Activated T-helper 1 cell treated with anti-CD3 and anti-CD28 coated beads, Interleukin-12 subunit alpha, Interleukin-12 subunit beta, Interleukin-2, Interleukin-4 antibody, amounts not matched to agents 30 ng/mL and 10 ng/mL and 1 ng/mL, durations not matched to agents 14 hours and 24 hours and 36 hours (primary cell): ENCODE data around the gene PFKFB1. TPM values are rescaled to one million over a fixed set of nuclear protein-coding genes. Genes with fewer than 3 reads are reported as not detected.

Experiments used
- DNase-seq: peaks from one replicate; pipeline ENCODE4 v3.0.0; 2021; ENCODE audit warnings: low spot score
- H3K27ac Mint-ChIP-seq: one replicate; pipeline ENCODE4 v1.8.0; 2021; ENCODE audit warnings: mild to moderate bottlenecking, mixed read lengths
- H3K27me3 Mint-ChIP-seq: one replicate; pipeline ENCODE4 v1.8.0; 2022; ENCODE audit warnings: mild to moderate bottlenecking, moderate library complexity, mixed read lengths; ENCODE audit not compliant: insufficient read depth
- H3K36me3 Mint-ChIP-seq: one replicate; pipeline ENCODE4 v1.8.0; 2021; ENCODE audit warnings: low read depth, mixed read lengths
- H3K4me1 Mint-ChIP-seq: one replicate; pipeline ENCODE4 v1.8.0; 2021; ENCODE audit warnings: low read depth, mixed read lengths
- H3K4me3 Mint-ChIP-seq: one replicate; pipeline ENCODE4 v1.8.0; 2021; ENCODE audit warnings: mild to moderate bottlenecking, moderate library complexity, mixed read lengths
- H3K9me3 Mint-ChIP-seq: one replicate; pipeline ENCODE4 v1.8.0; 2021; ENCODE audit warnings: mixed read lengths
- intact Hi-C: fragments of 100-400 bp; cut with micrococcal nuclease; formaldehyde crosslinking; loops from one replicate; pipeline ENCODE4 v1.15.1; 2024
- total RNA-seq: library from RNA; stranded (reverse); gene quantifications from 2 replicates; pipeline ENCODE4 v1.2.3, GENCODE V29; 2022

Gene PFKFB1
- total RNA-seq, 1 donor from 2014 or later: 0.39 TPM

GRCh38 chrX:54978448-54978847, 15.5 kb downstream of the PFKFB1 start:
- no peak for DNase-seq
- Mint-ChIP-seq H3K27ac (no peak overlapping the region), H3K4me3 (no peak overlapping the region), H3K36me3 (no peaks in the 10 kb centered on the region), H3K4me1 (no peaks in the 10 kb centered on the region), H3K9me3 (no peaks in the 10 kb centered on the region), H3K27me3 (peaks cover 4% of the 10 kb centered on the region)
- intact Hi-C loops: no loop called here

- H3K27me3 Mint-ChIP-seq: peaks cover 4% of the 10 kb centered on the region
- H3K27ac Mint-ChIP-seq: no peak overlapping the region
- no peaks in the 10 kb centered on the region for H3K36me3 Mint-ChIP-seq
- DNase-seq: no peak
- no peaks in the 10 kb centered on the region for H3K4me1 Mint-ChIP-seq
- no peaks in the 10 kb centered on the region for H3K9me3 Mint-ChIP-seq
- H3K4me3 Mint-ChIP-seq: no peak overlapping the region
- intact Hi-C loops: no loop called here
Observed at GRCh38 chrX:54977387-54977786, 16.6 kb downstream of the PFKFB1 start.

GRCh38 chrX:54964766-54965497, 29.1 kb downstream of the PFKFB1 start:
- DNase-seq: no peak
- Mint-ChIP-seq H3K27me3 (no peaks in the 10 kb centered on the region), H3K36me3 (peaks cover 2% of the 10 kb centered on the region), H3K4me3 (no peak overlapping the region), H3K4me1 (no peaks in the 10 kb centered on the region), H3K9me3 (peaks cover 3% of the 10 kb centered on the region), H3K27ac (no peak overlapping the region)
- intact Hi-C loops: no loop called here

- H3K27ac Mint-ChIP-seq: no peak overlapping the region
- H3K36me3 Mint-ChIP-seq: peaks cover 2% of the 10 kb centered on the region
- H3K9me3 Mint-ChIP-seq: peaks cover 3% of the 10 kb centered on the region
- intact Hi-C loops: no loop called here
- H3K27me3 Mint-ChIP-seq: no peaks in the 10 kb centered on the region
- H3K4me3 Mint-ChIP-seq: no peak overlapping the region
- H3K4me1 Mint-ChIP-seq: no peaks in the 10 kb centered on the region
- DNase-seq: no peak
Observed at GRCh38 chrX:54961750-54962149, 32.2 kb downstream of the PFKFB1 start.

GRCh38 chrX:54950730-54951375, 43.1 kb downstream of the PFKFB1 start:
- Mint-ChIP-seq H3K36me3 (no peaks in the 10 kb centered on the region), H3K4me3 (no peak overlapping the region), H3K27ac (no peak overlapping the region), H3K4me1 (no peaks in the 10 kb centered on the region), H3K27me3 (no peaks in the 10 kb centered on the region), H3K9me3 (no peaks in the 10 kb centered on the region)
- DNase-seq: no peak
- intact Hi-C loops: no loop called here

GRCh38 chrX:54945224-54945623, 48.8 kb downstream of the PFKFB1 start:
- intact Hi-C loops: no loop called here
- H3K4me3 Mint-ChIP-seq: no peak overlapping the region
- no peak for DNase-seq
- H3K27ac Mint-ChIP-seq: no peak overlapping the region
- H3K27me3 Mint-ChIP-seq: no peaks in the 10 kb centered on the region
- no peaks in the 10 kb centered on the region for H3K36me3 Mint-ChIP-seq
- H3K9me3 Mint-ChIP-seq: no peaks in the 10 kb centered on the region
- no peaks in the 10 kb centered on the region for H3K4me1 Mint-ChIP-seq

- H3K27me3 Mint-ChIP-seq: no peaks in the 10 kb centered on the region
- no peaks in the 10 kb centered on the region for H3K9me3 Mint-ChIP-seq
- DNase-seq: no peak
- H3K4me3 Mint-ChIP-seq: no peak overlapping the region
- intact Hi-C loops: no loop called here
- no peak overlapping the region for H3K27ac Mint-ChIP-seq
- no peaks in the 10 kb centered on the region for H3K36me3 Mint-ChIP-seq
- no peaks in the 10 kb centered on the region for H3K4me1 Mint-ChIP-seq
Observed at GRCh38 chrX:54944816-54945215, 49.2 kb downstream of the PFKFB1 start.

GRCh38 chrX:54937416-54937815, 56.6 kb downstream of the PFKFB1 start:
- H3K27me3 Mint-ChIP-seq: no peaks in the 10 kb centered on the region
- H3K36me3 Mint-ChIP-seq: no peaks in the 10 kb centered on the region
- no peaks in the 10 kb centered on the region for H3K4me1 Mint-ChIP-seq
- no peak overlapping the region for H3K27ac Mint-ChIP-seq
- intact Hi-C loops: no loop called here
- no peak for DNase-seq
- no peaks in the 10 kb centered on the region for H3K9me3 Mint-ChIP-seq
- no peak overlapping the region for H3K4me3 Mint-ChIP-seq

- Mint-ChIP-seq H3K9me3 (no peaks in the 10 kb centered on the region), H3K4me1 (no peaks in the 10 kb centered on the region), H3K4me3 (no peak overlapping the region), H3K27me3 (no peaks in the 10 kb centered on the region), H3K27ac (no peak overlapping the region), H3K36me3 (no peaks in the 10 kb centered on the region)
- intact Hi-C loops: no loop called here
- no peak for DNase-seq
Observed at GRCh38 chrX:54935306-54935705, 58.7 kb downstream of the PFKFB1 start.

- no peak overlapping the region for H3K4me3 Mint-ChIP-seq
- no peaks in the 10 kb centered on the region for H3K9me3 Mint-ChIP-seq
- H3K36me3 Mint-ChIP-seq: no peaks in the 10 kb centered on the region
- intact Hi-C loops: no loop called here
- H3K27me3 Mint-ChIP-seq: no peaks in the 10 kb centered on the region
- H3K27ac Mint-ChIP-seq: no peak overlapping the region
- no peak for DNase-seq
- no peaks in the 10 kb centered on the region for H3K4me1 Mint-ChIP-seq
Observed at GRCh38 chrX:54934890-54935289, 59.1 kb downstream of the PFKFB1 start.

- intact Hi-C loops: no loop called here
- Mint-ChIP-seq H3K4me1 (no peaks in the 10 kb centered on the region), H3K4me3 (no peak overlapping the region), H3K27ac (no peak overlapping the region), H3K36me3 (no peaks in the 10 kb centered on the region), H3K9me3 (no peaks in the 10 kb centered on the region), H3K27me3 (no peaks in the 10 kb centered on the region)
- no peak for DNase-seq
Observed at GRCh38 chrX:54934058-54934457, 59.9 kb downstream of the PFKFB1 start.

GRCh38 chrX:54933150-54933826, 60.7 kb downstream of the PFKFB1 start:
- H3K4me1 Mint-ChIP-seq: no peaks in the 10 kb centered on the region

GRCh38 chrX:54931107-54931506, 62.9 kb downstream of the PFKFB1 start:
- no peak for DNase-seq
- intact Hi-C loops: no loop called here
- Mint-ChIP-seq H3K4me1 (no peaks in the 10 kb centered on the region), H3K36me3 (no peaks in the 10 kb centered on the region), H3K27ac (no peak overlapping the region), H3K27me3 (no peaks in the 10 kb centered on the region), H3K9me3 (no peaks in the 10 kb centered on the region), H3K4me3 (no peak overlapping the region)

More at GRCh38 chrX:54933150-54933826, 60.7 kb downstream of the PFKFB1 start:
- H3K27me3 Mint-ChIP-seq: no peaks in the 10 kb centered on the region
- DNase-seq: no peak
- H3K9me3 Mint-ChIP-seq: no peaks in the 10 kb centered on the region
- H3K27ac Mint-ChIP-seq: no peak overlapping the region
- intact Hi-C loops: no loop called here
- no peaks in the 10 kb centered on the region for H3K36me3 Mint-ChIP-seq
- no peak overlapping the region for H3K4me3 Mint-ChIP-seq
